ENCODE data around the gene HNRNPA3.

HNRNPA3 gene

GRCh38 chr2:177252808-177253531 lies 40.4 kb downstream of the HNRNPA3 start:
- Mint-ChIP-seq H3K4me1 (ENCODE audit: low read depth) (peaks cover 92% of the 10 kb centered on the region), H3K36me3 (ENCODE audit: low read depth) (peaks cover 74% of the 10 kb centered on the region), H3K4me3 (no peak overlapping the region), H3K27ac (peak overlapping the region; percentile 90), H3K9me3 (no peaks in the 10 kb centered on the region), H3K27me3 (no peaks in the 10 kb centered on the region)

DNA sequence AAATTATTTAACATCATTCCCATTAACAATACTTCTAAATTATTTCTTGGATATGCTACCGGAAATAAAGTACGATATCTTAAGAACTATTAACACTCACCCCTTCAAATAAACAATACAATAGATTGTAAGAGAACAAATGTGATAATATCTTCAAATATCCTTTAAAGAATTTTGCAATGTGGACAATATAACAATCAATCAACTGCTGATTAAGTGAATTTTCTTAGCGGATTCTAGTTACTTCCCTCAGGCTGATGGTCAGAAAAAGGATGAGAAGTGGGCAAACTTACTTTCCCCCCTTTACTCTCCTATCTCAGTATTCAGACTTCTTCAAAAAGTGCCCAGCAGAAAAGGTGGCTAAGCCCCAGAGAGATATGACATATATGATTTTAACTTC lies 41.1 kb downstream of the HNRNPA3 start:
- H3K27ac Mint-ChIP-seq: no peak overlapping the region
- peaks cover 76% of the 10 kb centered on the region for H3K36me3 Mint-ChIP-seq (ENCODE audit: low read depth)
- no peaks in the 10 kb centered on the region for H3K9me3 Mint-ChIP-seq

GRCh38 chr2:177254433-177255226 lies 42.0 kb downstream of the HNRNPA3 start:
- no peak overlapping the region for H3K27ac Mint-ChIP-seq
- no peaks in the 10 kb centered on the region for H3K9me3 Mint-ChIP-seq
- H3K27me3 Mint-ChIP-seq: no peaks in the 10 kb centered on the region
- no peak overlapping the region for H3K4me3 Mint-ChIP-seq
- peaks cover 97% of the 10 kb centered on the region for H3K4me1 Mint-ChIP-seq (ENCODE audit: low read depth)
- H3K36me3 Mint-ChIP-seq (ENCODE audit: low read depth): peaks cover 79% of the 10 kb centered on the region

More for the DNA sequence above, 41.1 kb downstream of the HNRNPA3 start:
- Mint-ChIP-seq H3K4me3 (no peak overlapping the region), H3K4me1 (ENCODE audit: low read depth) (peaks cover 93% of the 10 kb centered on the region), H3K27me3 (no peaks in the 10 kb centered on the region)

DNA sequence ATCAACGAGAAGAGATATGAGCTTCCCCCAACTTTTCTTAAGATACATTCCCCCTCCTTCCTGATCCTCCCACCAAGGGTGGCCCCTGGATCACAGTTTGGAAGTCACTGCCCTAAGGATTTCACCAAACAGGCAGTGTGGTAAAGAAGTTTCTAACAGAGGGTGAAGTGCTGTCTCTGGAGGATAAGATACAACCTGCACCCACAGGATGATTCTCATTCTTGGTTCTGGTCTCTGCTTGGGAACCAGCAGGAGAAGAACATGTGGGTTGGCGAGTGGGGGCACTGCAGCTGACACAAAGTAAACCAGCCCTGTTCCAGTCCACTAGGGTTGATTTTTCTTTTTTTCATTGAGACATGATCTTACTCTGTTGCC lies 42.6 kb downstream of the HNRNPA3 start:
- peaks cover 78% of the 10 kb centered on the region for H3K36me3 Mint-ChIP-seq (ENCODE audit: low read depth)

GRCh38 chr2:177256026-177256425 lies 43.4 kb downstream of the HNRNPA3 start:
- peaks cover 78% of the 10 kb centered on the region for H3K36me3 Mint-ChIP-seq (ENCODE audit: low read depth)
- H3K27me3 Mint-ChIP-seq: no peaks in the 10 kb centered on the region
- no peak overlapping the region for H3K4me3 Mint-ChIP-seq
- H3K27ac Mint-ChIP-seq: peak overlapping the region; percentile 38
- no peaks in the 10 kb centered on the region for H3K9me3 Mint-ChIP-seq
- H3K4me1 Mint-ChIP-seq (ENCODE audit: low read depth): peaks cover 97% of the 10 kb centered on the region

More for the DNA sequence above, 42.6 kb downstream of the HNRNPA3 start:
- H3K4me3 Mint-ChIP-seq: no peak overlapping the region
- H3K4me1 Mint-ChIP-seq (ENCODE audit: low read depth): peaks cover 97% of the 10 kb centered on the region
- no peak overlapping the region for H3K27ac Mint-ChIP-seq
- no peaks in the 10 kb centered on the region for H3K9me3 Mint-ChIP-seq
- no peaks in the 10 kb centered on the region for H3K27me3 Mint-ChIP-seq

- no peaks in the 10 kb centered on the region for H3K27me3 Mint-ChIP-seq
- H3K4me1 Mint-ChIP-seq (ENCODE audit: low read depth): peaks cover 97% of the 10 kb centered on the region
- no peaks in the 10 kb centered on the region for H3K9me3 Mint-ChIP-seq
- H3K36me3 Mint-ChIP-seq (ENCODE audit: low read depth): peaks cover 78% of the 10 kb centered on the region
- peak overlapping the region; percentile 50 for H3K27ac Mint-ChIP-seq
- H3K4me3 Mint-ChIP-seq: no peak overlapping the region
Observed at GRCh38 chr2:177256695-177257094, 44.1 kb downstream of the HNRNPA3 start.

DNA sequence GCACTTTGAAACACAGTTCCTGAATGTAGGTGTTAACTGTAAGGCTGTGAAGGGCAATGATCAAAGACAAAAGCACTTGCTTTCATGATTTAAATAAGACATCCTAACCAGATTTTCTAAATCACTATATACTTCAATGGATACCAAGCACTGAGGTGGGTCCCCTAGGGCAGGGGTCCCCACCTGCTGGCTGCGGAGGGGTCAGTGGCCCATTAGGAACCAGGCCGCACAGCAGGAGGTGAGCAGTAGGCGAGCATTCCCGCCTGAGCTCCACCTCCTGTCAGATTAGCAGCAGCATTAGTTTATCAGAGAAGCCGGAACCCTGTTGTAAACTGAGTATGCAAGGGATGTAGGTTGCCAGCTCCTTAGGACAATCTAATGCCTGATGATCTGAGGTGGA lies 44.9 kb downstream of the HNRNPA3 start:
- peaks cover 96% of the 10 kb centered on the region for H3K4me1 Mint-ChIP-seq (ENCODE audit: low read depth)
- H3K27ac Mint-ChIP-seq: peak overlapping the region; percentile 50
- no peaks in the 10 kb centered on the region for H3K27me3 Mint-ChIP-seq
- H3K4me3 Mint-ChIP-seq: no peak overlapping the region
- no peaks in the 10 kb centered on the region for H3K9me3 Mint-ChIP-seq
- H3K36me3 Mint-ChIP-seq (ENCODE audit: low read depth): peaks cover 77% of the 10 kb centered on the region

- Mint-ChIP-seq H3K4me3 (peak overlapping the region; percentile 4), H3K36me3 (ENCODE audit: low read depth) (peaks cover 75% of the 10 kb centered on the region), H3K27me3 (no peaks in the 10 kb centered on the region), H3K9me3 (no peaks in the 10 kb centered on the region), H3K27ac (peak overlapping the region; percentile 50), H3K4me1 (ENCODE audit: low read depth) (peaks cover 90% of the 10 kb centered on the region)
Observed at GRCh38 chr2:177258059-177258458, 45.5 kb downstream of the HNRNPA3 start.

DNA sequence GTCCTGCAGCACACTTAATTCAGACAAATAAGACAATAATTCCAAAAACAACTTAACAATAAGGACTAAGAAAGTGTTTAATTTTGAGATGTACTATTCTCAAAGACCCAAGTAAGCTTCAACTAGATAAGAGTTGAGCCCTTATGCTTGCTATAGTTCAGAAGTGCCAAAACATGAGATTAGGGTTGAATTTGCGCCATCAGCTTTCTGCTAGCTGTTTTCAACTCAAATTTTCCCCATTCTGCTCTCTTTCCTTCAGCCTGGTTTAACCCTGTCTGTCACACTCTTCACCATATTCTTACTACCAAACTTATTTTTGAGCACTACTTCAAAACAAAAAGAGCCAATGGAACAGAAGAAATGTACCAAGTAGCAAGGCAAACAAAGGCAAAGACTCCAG lies 47.8 kb downstream of the HNRNPA3 start:
- Mint-ChIP-seq H3K27me3 (no peaks in the 10 kb centered on the region), H3K36me3 (ENCODE audit: low read depth) (peaks cover 61% of the 10 kb centered on the region), H3K27ac (peak overlapping the region; percentile 69), H3K9me3 (no peaks in the 10 kb centered on the region), H3K4me1 (ENCODE audit: low read depth) (peaks cover 73% of the 10 kb centered on the region), H3K4me3 (peak overlapping the region; percentile 66)

- H3K4me3 Mint-ChIP-seq: peak overlapping the region; percentile 96
- peak overlapping the region; percentile 91 for H3K27ac Mint-ChIP-seq
- H3K9me3 Mint-ChIP-seq: no peaks in the 10 kb centered on the region
- H3K27me3 Mint-ChIP-seq: no peaks in the 10 kb centered on the region
- peaks cover 73% of the 10 kb centered on the region for H3K4me1 Mint-ChIP-seq (ENCODE audit: low read depth)
- H3K36me3 Mint-ChIP-seq (ENCODE audit: low read depth): peaks cover 56% of the 10 kb centered on the region
Observed at GRCh38 chr2:177261116-177262060, 48.8 kb downstream of the HNRNPA3 start.

DNA sequence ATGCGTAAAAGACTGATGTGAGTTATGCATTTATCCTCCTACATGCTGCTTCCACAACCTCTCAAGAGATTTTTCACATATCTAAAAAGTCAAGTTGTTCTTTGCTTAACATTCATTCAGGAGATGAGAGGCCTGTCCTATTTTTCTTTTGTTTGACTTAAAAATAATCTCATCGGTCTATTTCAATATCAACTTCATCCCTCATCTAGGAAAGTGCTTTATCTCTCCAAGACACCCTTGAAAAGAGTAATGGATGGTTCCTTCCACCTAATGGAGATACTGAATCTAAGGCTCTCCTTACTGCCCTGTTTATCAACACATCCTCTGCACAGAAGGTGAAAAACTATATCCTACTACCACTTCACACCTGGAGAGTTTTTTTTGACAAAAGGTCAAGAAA lies 49.5 kb downstream of the HNRNPA3 start:
- peaks cover 72% of the 10 kb centered on the region for H3K4me1 Mint-ChIP-seq (ENCODE audit: low read depth)
- H3K27ac Mint-ChIP-seq: peak overlapping the region; percentile 91
- H3K9me3 Mint-ChIP-seq: no peaks in the 10 kb centered on the region
- peak overlapping the region; percentile 96 for H3K4me3 Mint-ChIP-seq
- peaks cover 52% of the 10 kb centered on the region for H3K36me3 Mint-ChIP-seq (ENCODE audit: low read depth)
- H3K27me3 Mint-ChIP-seq: no peaks in the 10 kb centered on the region

GRCh38 chr2:177262958-177263450 lies 50.4 kb downstream of the HNRNPA3 start:
- H3K4me1 Mint-ChIP-seq (ENCODE audit: low read depth): peaks cover 69% of the 10 kb centered on the region
- no peaks in the 10 kb centered on the region for H3K27me3 Mint-ChIP-seq
- peaks cover 44% of the 10 kb centered on the region for H3K36me3 Mint-ChIP-seq (ENCODE audit: low read depth)
- H3K4me3 Mint-ChIP-seq: peak overlapping the region; percentile 96
- H3K27ac Mint-ChIP-seq: peak overlapping the region; percentile 96
- no peaks in the 10 kb centered on the region for H3K9me3 Mint-ChIP-seq

GRCh38 chr2:177263451-177264208 lies 51.0 kb downstream of the HNRNPA3 start:
- no peaks in the 10 kb centered on the region for H3K27me3 Mint-ChIP-seq
- H3K36me3 Mint-ChIP-seq (ENCODE audit: low read depth): peaks cover 38% of the 10 kb centered on the region
- no peaks in the 10 kb centered on the region for H3K9me3 Mint-ChIP-seq
- peaks cover 62% of the 10 kb centered on the region for H3K4me1 Mint-ChIP-seq (ENCODE audit: low read depth)
- peak overlapping the region; percentile 96 for H3K27ac Mint-ChIP-seq
- peak overlapping the region; percentile 96 for H3K4me3 Mint-ChIP-seq

DNA sequence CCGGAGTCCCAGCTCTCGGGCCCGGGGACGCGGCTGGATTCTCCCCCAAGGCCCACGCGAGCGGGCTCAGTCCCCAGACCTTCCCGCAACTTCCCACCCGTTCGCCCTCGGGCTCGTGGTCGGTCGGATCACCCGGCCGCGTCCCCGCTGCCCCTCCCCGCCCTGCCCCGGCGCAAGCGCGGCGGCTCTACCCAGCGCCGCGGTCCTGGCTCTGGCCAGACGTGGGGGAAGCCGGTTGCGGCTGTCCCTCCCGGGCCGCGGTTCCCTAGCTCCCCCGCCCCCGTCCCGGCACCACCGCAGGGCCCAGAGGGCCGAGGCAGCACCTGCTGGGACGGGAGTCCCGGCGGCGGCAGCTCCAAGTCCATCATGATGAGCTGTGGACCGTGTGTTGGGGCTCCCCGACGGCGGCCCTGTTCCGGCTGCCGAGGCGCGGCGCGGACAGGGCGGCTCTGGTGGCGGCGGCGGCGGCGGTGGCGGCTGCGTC lies 51.7 kb downstream of the HNRNPA3 start:
- peaks cover 57% of the 10 kb centered on the region for H3K4me1 Mint-ChIP-seq (ENCODE audit: low read depth)
- H3K27ac Mint-ChIP-seq: no peak overlapping the region
- no peaks in the 10 kb centered on the region for H3K27me3 Mint-ChIP-seq
- H3K4me3 Mint-ChIP-seq: peak overlapping the region; percentile 96
- H3K36me3 Mint-ChIP-seq (ENCODE audit: low read depth): peaks cover 33% of the 10 kb centered on the region
- H3K9me3 Mint-ChIP-seq: no peaks in the 10 kb centered on the region
